ENCODE results near the gene EFCAB7.
A peak's percentile ranks its signal among the peaks of the same experiment; 100 is the strongest.

Gene EFCAB7

GRCh38 chr1:63607322-63607721 lies 84.0 kb downstream of the EFCAB7 start:
- no peak for DNase-seq

GRCh38 chr1:63611231-63611630 lies 87.9 kb downstream of the EFCAB7 start:
- DNase-seq, result no peak

DNA sequence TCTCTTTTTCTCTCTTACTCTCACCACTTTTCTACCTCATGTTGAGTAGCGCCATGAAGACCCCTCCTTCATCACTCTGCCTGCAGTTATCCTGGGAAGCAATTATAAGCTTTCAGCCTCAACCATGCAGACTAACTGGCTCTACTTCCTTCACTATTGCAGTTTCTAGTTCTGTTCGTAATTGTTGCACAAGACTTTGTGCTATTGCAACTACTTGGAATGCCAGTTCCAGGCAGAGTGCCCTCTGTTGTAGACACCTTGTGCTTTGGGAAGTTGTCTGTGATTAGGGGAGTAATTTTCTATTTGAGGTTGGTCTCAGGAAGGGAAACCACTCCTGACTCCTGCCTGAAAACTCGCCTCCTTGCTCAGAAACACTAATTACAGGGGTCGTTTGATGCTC lies 89.2 kb downstream of the EFCAB7 start:
- DNase-seq, result no peak

DNA sequence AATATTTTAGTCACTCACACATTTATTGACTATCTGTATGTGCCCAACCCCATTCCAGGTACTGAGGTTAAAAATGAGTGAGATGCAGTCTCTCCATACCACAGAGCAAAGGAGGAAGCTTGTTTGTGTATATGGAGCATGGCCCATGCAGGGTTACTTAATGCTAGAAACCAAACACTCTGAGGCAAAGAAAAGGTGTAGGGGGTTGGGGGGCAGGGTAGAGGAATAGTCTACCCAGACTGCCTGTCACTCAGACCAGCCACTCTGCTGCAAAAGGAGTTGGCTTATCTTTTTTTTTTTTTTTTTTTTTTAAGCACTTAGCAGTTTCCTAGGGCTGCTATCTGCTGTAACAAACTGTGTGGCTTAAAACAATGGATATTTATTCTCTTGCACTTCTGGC lies 89.6 kb downstream of the EFCAB7 start:
- no peak for DNase-seq

DNA sequence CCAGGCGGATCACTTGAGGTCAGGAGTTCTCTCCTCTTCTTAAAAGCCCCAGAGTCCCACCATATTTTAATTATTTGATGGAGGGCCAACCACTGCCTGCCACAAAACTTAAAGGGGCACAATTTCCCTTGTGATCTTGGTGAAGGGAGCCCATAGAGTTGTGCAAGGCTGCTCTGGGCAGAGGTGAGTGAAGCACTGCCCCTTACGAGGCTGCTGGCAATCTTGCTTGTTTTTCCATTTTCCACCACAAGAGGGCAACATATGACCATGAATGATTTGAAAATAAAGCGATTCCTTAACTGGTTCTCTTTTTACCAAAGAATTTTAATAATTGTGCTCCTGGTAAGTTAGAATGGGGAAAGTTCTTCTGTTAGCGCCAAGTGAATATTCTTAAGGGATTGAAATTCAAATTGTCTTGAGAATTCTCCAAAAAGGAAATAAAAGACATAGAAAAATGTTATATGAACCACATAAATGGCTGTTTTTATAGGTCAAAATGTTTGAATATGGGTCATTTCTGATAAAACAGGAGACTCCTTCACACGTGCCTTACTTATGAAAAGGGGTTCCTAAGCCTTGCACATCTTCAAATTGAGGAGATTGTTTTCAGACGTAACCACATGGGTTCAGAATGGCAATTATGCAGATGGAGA lies 92.6 kb downstream of the EFCAB7 start:
- peak; percentile 86 for DNase-seq

DNA sequence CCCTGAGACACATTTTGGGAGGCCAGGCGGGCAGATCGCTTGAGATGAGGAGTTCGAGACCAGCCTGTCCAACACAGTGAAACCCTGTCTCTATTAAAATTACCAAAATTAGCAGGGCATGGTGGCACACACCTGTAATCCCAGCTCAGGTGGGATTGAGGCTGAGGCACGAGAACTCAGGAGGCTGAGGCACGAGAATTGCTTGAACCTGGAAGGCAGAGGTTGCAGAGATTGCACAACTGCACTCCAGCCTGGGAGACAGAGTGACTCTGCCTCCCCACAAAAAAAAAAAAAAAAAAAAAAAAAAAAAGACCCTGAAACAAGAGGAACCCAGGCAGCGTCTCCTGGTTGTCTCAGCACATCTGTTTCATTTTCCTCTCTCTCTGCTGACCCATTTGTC lies 94.1 kb downstream of the EFCAB7 start:
- no peak for DNase-seq

DNA sequence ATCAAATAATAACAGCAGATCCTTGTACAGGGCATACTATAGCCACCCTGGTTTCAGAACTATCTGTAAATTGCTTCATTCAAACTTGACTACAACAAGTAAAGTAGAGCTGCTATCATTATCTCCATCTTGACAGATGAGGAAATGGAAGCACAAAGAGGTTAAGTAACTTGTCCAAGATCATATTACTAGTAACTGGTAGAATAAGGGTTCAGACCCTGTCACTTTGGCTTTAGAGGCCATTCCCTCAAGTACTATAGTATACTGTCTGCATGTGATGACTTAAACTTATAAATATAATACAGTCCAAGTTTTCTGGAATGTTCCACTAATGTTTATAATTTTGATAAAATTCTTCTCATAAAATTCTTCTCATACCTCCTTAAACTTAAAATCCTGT lies 94.7 kb downstream of the EFCAB7 start:
- no peak for DNase-seq

- DNase-seq, result no peak
Observed at GRCh38 chr1:63619558-63619957, 96.2 kb downstream of the EFCAB7 start.

DNA sequence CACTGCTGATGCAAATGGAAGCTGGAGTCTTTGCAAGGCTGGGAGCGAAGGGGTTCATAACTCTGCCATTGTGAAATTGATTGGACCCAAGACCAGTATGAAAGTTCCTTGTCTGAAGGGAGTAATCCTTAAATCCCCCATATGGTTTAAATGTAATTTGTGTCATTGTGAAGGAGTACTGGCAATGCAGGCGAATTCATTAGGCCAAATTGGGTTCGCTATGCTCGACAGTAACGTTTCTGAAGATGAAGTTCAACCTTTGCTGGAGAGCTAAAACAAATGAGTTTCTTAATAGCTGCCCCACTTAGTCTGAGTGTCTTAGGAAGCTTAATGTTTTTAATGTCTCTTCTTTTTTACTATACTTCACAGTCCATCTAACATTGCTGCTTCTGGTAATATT lies 97.3 kb downstream of the EFCAB7 start:
- DNase-seq, result no peak

DNA sequence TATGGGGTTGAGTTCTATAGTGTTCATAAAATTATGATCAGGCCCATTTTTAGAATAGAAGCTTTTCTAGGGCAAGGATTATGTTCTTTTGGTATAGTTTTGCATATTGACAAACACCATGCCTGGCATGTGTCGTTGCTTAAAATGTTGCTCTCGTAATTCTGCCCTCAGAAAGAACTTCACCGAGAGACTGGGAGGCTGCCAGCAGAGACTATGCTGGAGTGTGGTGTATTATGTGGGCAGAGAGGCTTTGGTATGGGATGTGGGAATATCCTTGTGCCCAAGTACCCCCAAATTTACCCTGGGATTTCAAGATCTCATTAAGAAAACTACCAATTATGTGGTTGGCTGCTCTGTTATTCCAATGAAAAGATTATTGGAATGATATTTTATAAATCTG lies 97.8 kb downstream of the EFCAB7 start:
- DNase-seq, result no peak

- no peak for DNase-seq
Observed at GRCh38 chr1:63621698-63622097, 98.4 kb downstream of the EFCAB7 start.

Measured in midbrain (tissue), 1 donor.